ENCODE data around the gene RASGEF1B. TPM values are rescaled to one million over a fixed set of nuclear protein-coding genes. Genes with fewer than 3 reads are reported as not detected.

The RASGEF1B gene
- total RNA-seq, 2 experiments from 2014 or later = 5.7 to 12.6 TPM

GRCh38 chr4:81404741-81405140 is 67.0 kb downstream of the RASGEF1B start:
- CTCF ChIA-PET (ENCODE audit: unreplicated experiment) = no interaction called here
- Histone ChIP-seq H3K79me2 (ENCODE audit: insufficient read depth, low read depth, low read length) (no peaks in the 10 kb centered on the region), H3K4me1 (ENCODE audit: insufficient read depth, low read length, poor library complexity, severe bottlenecking) (no peaks in the 10 kb centered on the region), H2AFZ (ENCODE audit: low read length) (no peak overlapping the region), H3K36me3 (ENCODE audit: insufficient read depth, low read length) (no peaks in the 10 kb centered on the region), H3K4me3 (ENCODE audit: low read depth, low read length, poor library complexity, severe bottlenecking) (no peak overlapping the region), H3K4me2 (ENCODE audit: low read length) (no peak overlapping the region), H3K9me3 (ENCODE audit: low read length) (no peaks in the 10 kb centered on the region), H3K9me2 (ENCODE audit: insufficient read depth, low read length) (no peaks in the 10 kb centered on the region), H4K20me1 (ENCODE audit: insufficient read depth, low read length) (no peaks in the 10 kb centered on the region), H3K27ac (ENCODE audit: low read depth, low read length, poor library complexity, severe bottlenecking) (no peak overlapping the region)
- DNase-seq (ENCODE audit: low spot score) = no peak
- POLR2A ChIA-PET = interaction anchor here (0.7 kb wide), 1 partner anchor 279 kb away, joined by 3 read pairs; no protein-coding TSS in a partner anchor
- no TSS peak for BruUV-seq (replicated peaks)
- TF ChIP-seq EZH2phosphoT487 (IDR thresholded peaks at IDR 0.05; ENCODE audit: borderline replicate concordance, low read depth, low read length) (no peak), CTCF (conservative IDR thresholded peaks at IDR 0.05; ENCODE audit: low read length) (no peak)
- intact Hi-C loops (cut with micrococcal nuclease; ENCODE audit: unreplicated experiment) = loop anchor here (1.0 to 5.0 kb wide), 3 partner anchors 323 to 798 kb away; no protein-coding TSS in a partner anchor

GRCh38 chr4:81404294-81404693 is 67.4 kb downstream of the RASGEF1B start:
- CTCF ChIA-PET (ENCODE audit: unreplicated experiment) = no interaction called here
- H3K4me1 ChIP-seq (ENCODE audit: insufficient read depth, low read length, poor library complexity, severe bottlenecking) = no peaks in the 10 kb centered on the region
- no peak for DNase-seq (ENCODE audit: low spot score)
- no peaks in the 10 kb centered on the region for H3K9me2 ChIP-seq (ENCODE audit: insufficient read depth, low read length)
- POLR2A ChIA-PET = no interaction called here
- no peak overlapping the region for H3K27ac ChIP-seq (ENCODE audit: low read depth, low read length, poor library complexity, severe bottlenecking)
- no TSS peak for BruUV-seq (replicated peaks)
- intact Hi-C loops (cut with micrococcal nuclease; ENCODE audit: unreplicated experiment) = no loop called here
- no peaks in the 10 kb centered on the region for H3K36me3 ChIP-seq (ENCODE audit: insufficient read depth, low read length)
- no peak overlapping the region for H2AFZ ChIP-seq (ENCODE audit: low read length)
- no peaks in the 10 kb centered on the region for H4K20me1 ChIP-seq (ENCODE audit: insufficient read depth, low read length)
- no peaks in the 10 kb centered on the region for H3K79me2 ChIP-seq (ENCODE audit: insufficient read depth, low read depth, low read length)
- no peak overlapping the region for H3K4me3 ChIP-seq (ENCODE audit: low read depth, low read length, poor library complexity, severe bottlenecking)
- H3K9me3 ChIP-seq (ENCODE audit: low read length) = no peaks in the 10 kb centered on the region
- TF ChIP-seq EZH2phosphoT487 (IDR thresholded peaks at IDR 0.05; ENCODE audit: borderline replicate concordance, low read depth, low read length) (no peak), CTCF (conservative IDR thresholded peaks at IDR 0.05; ENCODE audit: low read length) (no peak)
- no peak overlapping the region for H3K4me2 ChIP-seq (ENCODE audit: low read length)

- CTCF ChIA-PET (ENCODE audit: unreplicated experiment) = no interaction called here
- no TSS peak for BruUV-seq (replicated peaks)
Observed at GRCh38 chr4:81399306-81400086, 72.2 kb downstream of the RASGEF1B start.

More at GRCh38 chr4:81399306-81400086, 72.2 kb downstream of the RASGEF1B start:
- DNase-seq (ENCODE audit: low spot score) = no peak
- no peaks in the 10 kb centered on the region for H3K9me2 ChIP-seq (ENCODE audit: insufficient read depth, low read length)
- no peak overlapping the region for H2AFZ ChIP-seq (ENCODE audit: low read length)
- no peak overlapping the region for H3K4me3 ChIP-seq (ENCODE audit: low read depth, low read length, poor library complexity, severe bottlenecking)
- no peak overlapping the region for H3K4me2 ChIP-seq (ENCODE audit: low read length)
- TF ChIP-seq EZH2phosphoT487 (IDR thresholded peaks at IDR 0.05; ENCODE audit: borderline replicate concordance, low read depth, low read length) = no peak
- no peak for TF ChIP-seq CTCF (conservative IDR thresholded peaks at IDR 0.05; ENCODE audit: low read length)
- no peaks in the 10 kb centered on the region for H3K4me1 ChIP-seq (ENCODE audit: insufficient read depth, low read length, poor library complexity, severe bottlenecking)
- no peaks in the 10 kb centered on the region for H3K79me2 ChIP-seq (ENCODE audit: insufficient read depth, low read depth, low read length)
- no peak overlapping the region for H3K27ac ChIP-seq (ENCODE audit: low read depth, low read length, poor library complexity, severe bottlenecking)
- intact Hi-C loops (cut with micrococcal nuclease; ENCODE audit: unreplicated experiment) = no loop called here
- no peaks in the 10 kb centered on the region for H3K9me3 ChIP-seq (ENCODE audit: low read length)
- no peaks in the 10 kb centered on the region for H3K36me3 ChIP-seq (ENCODE audit: insufficient read depth, low read length)
- POLR2A ChIA-PET = interaction anchor here (0.6 to 1.2 kb wide), 4 partner anchors 46 to 1278 kb away, joined by 3 to 5 read pairs (median 4); no protein-coding TSS in a partner anchor
- H4K20me1 ChIP-seq (ENCODE audit: insufficient read depth, low read length) = no peaks in the 10 kb centered on the region

All from OCI-LY7 (cell line).